HG02759 (cell line): Measurements from ENCODE around the gene EPS8L2.

ENCODE experiments used
- ATAC-seq: cut with Tn5 transposase; IDR thresholded peaks from one replicate; pipeline ENCODE4 v1.9.1; 2021; ENCODE audit warnings: mild to moderate bottlenecking, moderate library complexity; ENCODE audit not compliant: unreplicated experiment

EPS8L2 gene

GRCh38 chr11:703506-703905, 2.5 kb upstream of the EPS8L2 start:
- ATAC-seq, result no peak

GRCh38 chr11:704228-704674, 1.8 kb upstream of the EPS8L2 start:
- no peak for ATAC-seq

- ATAC-seq, result no peak
Measured at GRCh38 chr11:704781-705645, 1.0 kb upstream of the EPS8L2 start.

- no peak for ATAC-seq
Measured at GRCh38 chr11:706439-706956, 467 bp downstream of the EPS8L2 start.

- no peak for ATAC-seq
Measured at GRCh38 chr11:706957-707816, 1.2 kb downstream of the EPS8L2 start.

GRCh38 chr11:707817-708420, 1.9 kb downstream of the EPS8L2 start:
- ATAC-seq, result no peak

GRCh38 chr11:708511-708910, 2.5 kb downstream of the EPS8L2 start:
- ATAC-seq, result no peak

GRCh38 chr11:709109-709997, 3.3 kb downstream of the EPS8L2 start:
- no peak for ATAC-seq

- ATAC-seq, result no peak
Measured at GRCh38 chr11:714436-714835, 8.4 kb downstream of the EPS8L2 start.

GRCh38 chr11:719214-720016, 13.4 kb downstream of the EPS8L2 start:
- ATAC-seq, result no peak

- ATAC-seq, result no peak
Measured at GRCh38 chr11:720017-720641, 14.1 kb downstream of the EPS8L2 start.

GRCh38 chr11:720642-721246, 14.7 kb downstream of the EPS8L2 start:
- ATAC-seq, result no peak

GRCh38 chr11:721247-721740, 15.3 kb downstream of the EPS8L2 start:
- no peak for ATAC-seq

- no peak for ATAC-seq
Measured at GRCh38 chr11:721741-722345, 15.8 kb downstream of the EPS8L2 start.

GRCh38 chr11:722346-722811, 16.3 kb downstream of the EPS8L2 start:
- ATAC-seq, result no peak

GRCh38 chr11:723120-723883, 17.3 kb downstream of the EPS8L2 start:
- ATAC-seq, result no peak
